HG03108 (cell line): ENCODE data around the gene UBAC2.

Experiments used
- ATAC-seq: cut with Tn5 transposase; IDR thresholded peaks from one replicate; pipeline ENCODE4 v1.9.1; 2021; ENCODE audit warnings: moderate library complexity; ENCODE audit not compliant: unreplicated experiment

UBAC2 gene

GRCh38 chr13:99374169-99374991, 173.7 kb downstream of the UBAC2 start:
- peak; percentile 47 for ATAC-seq

- peak; percentile 48 for ATAC-seq
Measured at GRCh38 chr13:99374994-99375737, 174.5 kb downstream of the UBAC2 start.

GRCh38 chr13:99375738-99376080, 175.1 kb downstream of the UBAC2 start:
- no peak for ATAC-seq

- peak; percentile 41 for ATAC-seq
Measured at GRCh38 chr13:99376132-99376531, 175.5 kb downstream of the UBAC2 start.

GRCh38 chr13:99376924-99377323, 176.3 kb downstream of the UBAC2 start:
- ATAC-seq, result no peak

- no peak for ATAC-seq
Measured at GRCh38 chr13:99377641-99378040, 177.0 kb downstream of the UBAC2 start.

- ATAC-seq, result no peak
Measured at GRCh38 chr13:99378985-99379733, 178.5 kb downstream of the UBAC2 start.

GRCh38 chr13:99379856-99380801, 179.5 kb downstream of the UBAC2 start:
- ATAC-seq, result no peak

- ATAC-seq, result peak; percentile 73
Measured at GRCh38 chr13:99380921-99381645, 180.4 kb downstream of the UBAC2 start.

- ATAC-seq, result no peak
Measured at GRCh38 chr13:99381766-99382165, 181.1 kb downstream of the UBAC2 start.

GRCh38 chr13:99382428-99383133, 181.9 kb downstream of the UBAC2 start:
- no peak for ATAC-seq

GRCh38 chr13:99383511-99383921, 182.9 kb downstream of the UBAC2 start:
- no peak for ATAC-seq

- ATAC-seq, result no peak
Measured at GRCh38 chr13:99383946-99384345, 183.3 kb downstream of the UBAC2 start.

GRCh38 chr13:99384468-99384867, 183.8 kb downstream of the UBAC2 start:
- ATAC-seq, result no peak

GRCh38 chr13:99385161-99385560, 184.5 kb downstream of the UBAC2 start:
- no peak for ATAC-seq

- no peak for ATAC-seq
Measured at GRCh38 chr13:99385940-99386339, 185.3 kb downstream of the UBAC2 start.

- no peak for ATAC-seq
Measured at GRCh38 chr13:99386495-99386894, 185.8 kb downstream of the UBAC2 start.

- ATAC-seq, result peak; percentile 78
Measured at GRCh38 chr13:99386911-99387788, 186.5 kb downstream of the UBAC2 start.
